Hepatocyte (in vitro differentiated cells): ENCODE results near the gene NUAK2.
"Not testable (repeated sequence)": the region's sequence is repeated elsewhere in the genome, so short reads cannot be mapped to it uniquely, and the experiment has no call there.

Experiments used
- EZH2 ChIP-seq: fragments of 200-600 bp; sonication (generic); IDR thresholded peaks from 2 replicates; pipeline ENCODE4 v1.6.1; 2016; ENCODE audit warnings: antibody characterized with exemption, mild to moderate bottlenecking, borderline replicate concordance
- TF ChIP-seq, protein P1 (sequence below): fragments of 200-600 bp; sonication (generic); IDR thresholded peaks from 2 replicates; pipeline ENCODE4 v1.5.1; 2016; ENCODE audit warnings: antibody characterized with exemption, mild to moderate bottlenecking; ENCODE audit not compliant: poor library complexity

DNA sequence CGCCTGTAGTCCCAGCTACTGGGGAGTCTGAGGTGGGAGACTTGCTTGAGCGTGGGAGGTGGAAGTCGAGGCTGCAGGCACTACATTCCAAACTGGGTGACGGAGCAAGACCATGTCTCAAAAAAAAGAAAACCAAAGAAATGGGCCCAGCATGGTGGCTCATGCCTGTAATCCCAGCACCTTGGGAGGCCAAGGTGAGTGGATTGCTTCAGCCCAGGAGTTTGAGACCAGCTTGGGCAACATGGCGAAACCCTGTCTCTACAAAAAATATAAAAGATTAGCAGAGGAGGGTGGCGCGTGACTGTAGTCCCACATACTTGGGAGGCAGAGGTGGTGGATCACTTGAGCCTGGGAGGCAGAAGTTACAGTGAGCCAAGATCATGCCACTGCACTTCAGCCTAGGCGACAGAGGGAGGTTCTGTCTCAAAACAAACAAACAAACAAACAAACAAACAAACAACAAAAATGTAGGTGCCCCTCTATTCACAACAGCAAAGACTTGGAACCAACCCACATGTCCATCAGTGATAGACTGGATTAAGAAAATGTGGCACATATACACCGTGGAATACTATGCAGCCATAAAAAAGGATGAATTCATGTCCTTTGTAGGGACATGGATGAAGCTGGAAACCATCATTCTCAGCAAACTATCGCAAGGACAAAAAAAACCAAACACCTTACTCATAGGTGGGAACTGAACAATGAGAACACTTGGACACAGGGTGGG is 40.7 kb downstream of the NUAK2 start:
- TF ChIP-seq, protein P1, sequence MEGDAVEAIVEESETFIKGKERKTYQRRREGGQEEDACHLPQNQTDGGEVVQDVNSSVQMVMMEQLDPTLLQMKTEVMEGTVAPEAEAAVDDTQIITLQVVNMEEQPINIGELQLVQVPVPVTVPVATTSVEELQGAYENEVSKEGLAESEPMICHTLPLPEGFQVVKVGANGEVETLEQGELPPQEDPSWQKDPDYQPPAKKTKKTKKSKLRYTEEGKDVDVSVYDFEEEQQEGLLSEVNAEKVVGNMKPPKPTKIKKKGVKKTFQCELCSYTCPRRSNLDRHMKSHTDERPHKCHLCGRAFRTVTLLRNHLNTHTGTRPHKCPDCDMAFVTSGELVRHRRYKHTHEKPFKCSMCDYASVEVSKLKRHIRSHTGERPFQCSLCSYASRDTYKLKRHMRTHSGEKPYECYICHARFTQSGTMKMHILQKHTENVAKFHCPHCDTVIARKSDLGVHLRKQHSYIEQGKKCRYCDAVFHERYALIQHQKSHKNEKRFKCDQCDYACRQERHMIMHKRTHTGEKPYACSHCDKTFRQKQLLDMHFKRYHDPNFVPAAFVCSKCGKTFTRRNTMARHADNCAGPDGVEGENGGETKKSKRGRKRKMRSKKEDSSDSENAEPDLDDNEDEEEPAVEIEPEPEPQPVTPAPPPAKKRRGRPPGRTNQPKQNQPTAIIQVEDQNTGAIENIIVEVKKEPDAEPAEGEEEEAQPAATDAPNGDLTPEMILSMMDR, result not testable (repeated sequence)
- not testable (repeated sequence) for TF ChIP-seq EZH2
